Right lobe of liver (tissue), 6 donors: ENCODE results near the gene EIF4H. TPM values are rescaled to one million over a fixed set of nuclear protein-coding genes. Genes with fewer than 3 reads are reported as not detected.
A peak's percentile ranks its signal among the peaks of the same experiment; 100 is the strongest.

Source experiments
- ATAC-seq, 4 donors: fragments of 200-7000 bp; cut with Tn5 transposase; one replicate each; pipeline ENCODE4 v1.9.1; 2020; ENCODE audit warnings: mild to moderate bottlenecking in 4 of 4, moderate library complexity in 4 of 4
- DNase-seq, 3 donors: peaks; one replicate each; pipeline ENCODE4 v3.0.0-alpha.2; 2020
- H3K27ac ChIP-seq, 3 donors: fragments of 200-600 bp; one replicate each; pipeline ENCODE4 v1.8.0; 2022
- H3K27me3 ChIP-seq, 2 donors: fragments of 200-600 bp; one replicate each; pipeline ENCODE4 v1.8.0; 2022
- H3K36me3 ChIP-seq, 4 donors: fragments of 200-600 bp; sonication (generic) in 1 of 4; one replicate each; pipeline versions ENCODE4 v1.5.1 to v1.8.0; 2017 to 2022; ENCODE audit warnings: control low read depth in 1 of 4
- H3K4me1 ChIP-seq, 4 donors: fragments of 200-600 bp; sonication (generic) in 1 of 4; one replicate each; pipeline versions ENCODE4 v1.5.1 to v1.8.0; 2017 to 2022; ENCODE audit warnings: control low read depth in 1 of 4
- H3K4me3 ChIP-seq, 3 donors: fragments of 200-600 bp; one replicate each; pipeline ENCODE4 v1.8.0; 2022
- H3K9me3 ChIP-seq, 4 donors: fragments of 200-600 bp; sonication (generic) in 1 of 4; one replicate each; pipeline versions ENCODE4 v1.5.1 to v1.8.0; 2017 to 2022; ENCODE audit warnings: control low read depth in 1 of 4
- CTCF ChIP-seq, 4 donors: fragments of 200-600 bp in 3 of 4; fragments of 450-650 bp in 1 of 4; IDR thresholded peaks; one replicate each; pipeline versions ENCODE4 v1.5.1 to v1.8.0; 2016 to 2022; ENCODE audit warnings: antibody characterized with exemption in 4 of 4, mild to moderate bottlenecking in 2 of 4
- POLR2A ChIP-seq: fragments of 450-650 bp; IDR thresholded peaks from one replicate; pipeline ENCODE4 v1.6.1; 2017; ENCODE audit warnings: antibody characterized with exemption, mild to moderate bottlenecking
- WGBS: methylation state at CpG from one replicate; pipeline ENCODE4 v1.1.6; 2018; ENCODE audit warnings: low coverage, low lambda C conversion rate; ENCODE audit not compliant: insufficient coverage; ENCODE audit errors: missing lambda C conversion rate; 5-methylcytosine and 5-hydroxymethylcytosine counted together
- intact Hi-C, 2 donors: fragments of 100-400 bp; cut with DNase I; formaldehyde crosslinking; loops; one replicate each; pipeline versions ENCODE4 v1.11.2 to v1.14.1; 2022
- total RNA-seq, 6 experiments: library from RNA; depleted of rRNA in 2 of 6; stranded (reverse); fragments of >200 nt in 2 of 6; fragmentation: NEBNext Ultra II Directional in 3 of 6; extraction: Animal tissue kit (Norgen Biotek cat#: 25700) in 3 of 6; gene quantifications; one replicate each; pipeline versions ENCODE4 v1.1.0 to v1.2.4, GENCODE V29; 2016 to 2023
- donor health status: DM: no; HTN: yes; CAD: no.
- donor health status: DM: no; HTN: no; CAD: no.
- donor health status: DM: no; HTN: no; CAD: no.
- donor health status: DM: no; HTN: yes; CAD: no.
- donor health status: DM: no; HTN: yes; CAD: no.

Gene EIF4H
- total RNA-seq, 6 experiments from 2014 or later, result 117 to 128 (median 118) TPM

DNA sequence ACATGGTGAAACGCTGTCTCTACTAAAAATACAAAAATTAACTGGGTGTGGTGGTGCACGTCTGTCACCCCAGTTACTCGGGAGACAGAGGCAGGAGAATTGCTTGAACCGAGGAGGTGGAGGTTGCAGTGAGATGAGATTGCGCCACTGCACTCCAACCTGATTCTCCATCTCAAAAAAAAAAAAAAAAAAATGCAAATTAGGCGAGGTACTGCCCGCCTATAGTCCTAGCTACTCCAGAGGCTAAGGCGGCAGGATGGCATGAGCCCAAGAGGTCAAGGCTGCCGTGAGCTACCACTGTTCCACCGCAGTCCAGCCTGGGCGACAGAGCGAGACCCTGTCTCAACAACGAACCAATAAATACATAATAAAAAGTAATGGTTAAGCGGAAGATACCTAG, 1.1 kb upstream of the EIF4H start:
- H3K4me3 ChIP-seq, result peak overlapping the region; percentile 83 to 98 (median 93)
- no peaks in the 10 kb centered on the region for H3K27me3 ChIP-seq
- intact Hi-C loops, result loop anchor here in 1 of 2 donors (10.0 kb wide), 1 partner anchor 88 kb away; the partner anchor contains the start of gene LIMK1
- peak overlapping the region; percentile 91 to 94 (median 91) for H3K27ac ChIP-seq
- TF ChIP-seq POLR2A (no peak), CTCF (IDR thresholded peaks at IDR 0.05) (no peak)
- WGBS, result 47% methylated on average over 10 of the region's 14 CpGs
- ATAC-seq (peak; percentile 22 to 65 (median 44)), DNase-seq (peak; percentile 45 to 70 (median 52))
- H3K4me1 ChIP-seq, result peaks cover 0 to 40% (median 8%) of the 10 kb centered on the region in 4 donors
- peaks cover 0 to 5% (median 0%) of the 10 kb centered on the region in 4 donors for H3K36me3 ChIP-seq
- no peaks in the 10 kb centered on the region for H3K9me3 ChIP-seq

- Histone ChIP-seq H3K4me3 (peak overlapping the region; percentile 83 to 98 (median 93)), H3K27ac (peak overlapping the region; percentile 91 to 94 (median 91)), H3K27me3 (no peaks in the 10 kb centered on the region), H3K36me3 (peaks cover 0 to 5% (median 0%) of the 10 kb centered on the region in 4 donors), H3K4me1 (peaks cover 0 to 44% (median 8%) of the 10 kb centered on the region in 4 donors), H3K9me3 (no peaks in the 10 kb centered on the region)
- no peak for TF ChIP-seq CTCF (IDR thresholded peaks at IDR 0.05)
- no peak for TF ChIP-seq POLR2A
- peak in 3 of 4 donors; percentile 3 to 8 (median 5) for ATAC-seq
- no peak for DNase-seq
- intact Hi-C loops, result loop anchor here in 1 of 2 donors (10.0 kb wide), 1 partner anchor 89 kb away; the partner anchor contains the start of gene LIMK1
- 4% methylated on average over 11 of the region's 11 CpGs for WGBS
Measured at GRCh38 chr7:74173491-74173865, 678 bp upstream of the EIF4H start.

DNA sequence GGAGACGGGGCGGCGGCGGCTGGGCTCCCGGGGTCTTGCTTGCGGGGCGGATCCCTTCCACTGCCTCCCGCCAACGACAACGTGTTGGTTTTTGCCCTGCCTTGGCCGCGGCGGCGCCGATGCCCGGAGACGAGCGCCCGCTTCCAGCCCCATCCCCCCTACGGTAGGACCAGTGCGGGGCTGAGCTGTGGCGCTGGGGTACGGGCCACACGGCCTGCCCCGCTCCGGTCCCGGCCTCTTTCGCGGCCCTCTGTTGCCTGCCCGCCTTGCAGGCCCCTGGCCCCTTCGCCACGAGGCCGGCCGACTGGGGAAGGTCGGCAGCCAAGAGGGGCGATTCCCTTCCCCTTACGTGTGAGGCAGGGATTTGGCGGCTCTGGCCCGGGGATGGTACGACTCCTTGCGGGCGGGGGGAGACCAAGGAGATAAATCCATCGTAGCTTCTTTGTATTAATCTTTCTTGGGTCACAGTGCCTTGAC, 488 bp downstream of the EIF4H start:
- peak overlapping the region; percentile 91 to 94 (median 91) for H3K27ac ChIP-seq
- peaks cover 0 to 5% (median 0%) of the 10 kb centered on the region in 4 donors for H3K36me3 ChIP-seq
- peak; percentile 27 to 49 (median 36) for ATAC-seq
- intact Hi-C loops, result loop anchor here in 1 of 2 donors (10.0 kb wide), 1 partner anchor 90 kb away; the partner anchor contains the start of gene LIMK1
- no peaks in the 10 kb centered on the region for H3K27me3 ChIP-seq
- TF ChIP-seq POLR2A, result no peak
- TF ChIP-seq CTCF (IDR thresholded peaks at IDR 0.05), result no peak
- no peaks in the 10 kb centered on the region for H3K9me3 ChIP-seq
- 3% methylated on average over 5 of the region's 43 CpGs for WGBS
- DNase-seq, result peak; percentile 61 to 65 (median 64)
- peak overlapping the region; percentile 83 to 98 (median 93) for H3K4me3 ChIP-seq
- peaks cover 0 to 53% (median 8%) of the 10 kb centered on the region in 4 donors for H3K4me1 ChIP-seq

DNA sequence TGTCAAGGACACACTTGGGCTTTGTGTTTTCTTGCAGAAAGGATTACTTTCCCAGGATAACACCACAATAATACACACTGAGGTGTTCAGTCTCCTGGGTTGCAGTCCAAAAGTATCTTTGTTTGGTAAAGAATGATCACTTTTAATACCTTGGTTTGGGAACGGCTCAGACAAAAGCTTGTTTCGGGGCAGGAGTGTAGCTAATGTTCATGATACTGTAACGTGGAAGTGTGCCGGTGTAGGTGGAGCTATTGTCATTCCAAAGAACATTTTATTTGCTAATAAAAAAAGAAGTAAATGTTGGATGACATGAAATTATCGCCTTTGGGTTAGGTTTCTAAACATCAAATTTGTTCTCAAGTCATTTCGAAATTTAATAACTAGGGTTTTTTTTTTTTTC, 1.2 kb downstream of the EIF4H start:
- ATAC-seq, result no peak
- intact Hi-C loops, result loop anchor here in 1 of 2 donors (10.0 kb wide), 1 partner anchor 91 kb away; the partner anchor contains the start of gene LIMK1
- Histone ChIP-seq H3K27ac (peak overlapping the region in 2 of 3 donors; percentile 91 to 94), H3K27me3 (no peaks in the 10 kb centered on the region), H3K36me3 (peaks cover 0 to 5% (median 0%) of the 10 kb centered on the region in 4 donors), H3K4me1 (peaks cover 0 to 58% (median 8%) of the 10 kb centered on the region in 4 donors), H3K9me3 (no peaks in the 10 kb centered on the region), H3K4me3 (peak overlapping the region; percentile 83 to 98 (median 93))
- TF ChIP-seq POLR2A, result no peak
- no peak for TF ChIP-seq CTCF (IDR thresholded peaks at IDR 0.05)
- WGBS, result 3% methylated on average over 6 of the region's 6 CpGs
- no peak for DNase-seq
